Measurements from ENCODE around the gene SINHCAF.
"Not testable (repeated sequence)": the region's sequence is repeated elsewhere in the genome, so short reads cannot be mapped to it uniquely, and the experiment has no call there.

DNA sequence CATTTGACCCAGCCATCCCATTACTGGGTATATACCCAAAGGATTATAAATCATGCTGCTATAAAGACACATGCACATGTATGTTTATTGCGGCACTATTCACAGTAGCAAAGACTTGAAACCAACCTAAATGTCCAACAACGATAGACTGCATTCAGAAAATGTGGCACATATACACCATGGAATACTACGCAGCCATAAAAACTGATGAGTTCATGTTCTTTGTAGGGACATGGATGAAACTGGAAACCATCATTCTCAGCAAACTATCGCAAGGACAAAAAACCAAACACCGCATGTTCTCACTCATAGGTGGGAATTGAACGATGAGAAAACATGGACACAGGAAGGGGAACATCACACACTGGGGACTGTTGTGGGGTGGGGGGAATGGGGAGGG, 52.2 kb downstream of the SINHCAF start:
- TF ChIP-seq, protein P1, sequence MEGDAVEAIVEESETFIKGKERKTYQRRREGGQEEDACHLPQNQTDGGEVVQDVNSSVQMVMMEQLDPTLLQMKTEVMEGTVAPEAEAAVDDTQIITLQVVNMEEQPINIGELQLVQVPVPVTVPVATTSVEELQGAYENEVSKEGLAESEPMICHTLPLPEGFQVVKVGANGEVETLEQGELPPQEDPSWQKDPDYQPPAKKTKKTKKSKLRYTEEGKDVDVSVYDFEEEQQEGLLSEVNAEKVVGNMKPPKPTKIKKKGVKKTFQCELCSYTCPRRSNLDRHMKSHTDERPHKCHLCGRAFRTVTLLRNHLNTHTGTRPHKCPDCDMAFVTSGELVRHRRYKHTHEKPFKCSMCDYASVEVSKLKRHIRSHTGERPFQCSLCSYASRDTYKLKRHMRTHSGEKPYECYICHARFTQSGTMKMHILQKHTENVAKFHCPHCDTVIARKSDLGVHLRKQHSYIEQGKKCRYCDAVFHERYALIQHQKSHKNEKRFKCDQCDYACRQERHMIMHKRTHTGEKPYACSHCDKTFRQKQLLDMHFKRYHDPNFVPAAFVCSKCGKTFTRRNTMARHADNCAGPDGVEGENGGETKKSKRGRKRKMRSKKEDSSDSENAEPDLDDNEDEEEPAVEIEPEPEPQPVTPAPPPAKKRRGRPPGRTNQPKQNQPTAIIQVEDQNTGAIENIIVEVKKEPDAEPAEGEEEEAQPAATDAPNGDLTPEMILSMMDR (IDR thresholded peaks at IDR 0.05; ENCODE audit: poor library complexity, severe bottlenecking) = not testable (repeated sequence)
- TF ChIP-seq POLR2AphosphoS5 (IDR thresholded peaks at IDR 0.05); RAD21 (conservative IDR thresholded peaks at IDR 0.05); SMC3 (conservative IDR thresholded peaks at IDR 0.05; ENCODE audit: poor library complexity); TAF1 (IDR thresholded peaks at IDR 0.05; ENCODE audit: low read depth); MXI1 (conservative IDR thresholded peaks at IDR 0.05; ENCODE audit: poor library complexity, severe bottlenecking); EP300 (conservative IDR thresholded peaks at IDR 0.05; ENCODE audit: poor library complexity, severe bottlenecking); EZH2 (IDR thresholded peaks at IDR 0.05; ENCODE audit: borderline replicate concordance, insufficient read depth, low read length, poor library complexity, severe bottlenecking): not testable (repeated sequence)
- TF ChIP-seq, protein P2, sequence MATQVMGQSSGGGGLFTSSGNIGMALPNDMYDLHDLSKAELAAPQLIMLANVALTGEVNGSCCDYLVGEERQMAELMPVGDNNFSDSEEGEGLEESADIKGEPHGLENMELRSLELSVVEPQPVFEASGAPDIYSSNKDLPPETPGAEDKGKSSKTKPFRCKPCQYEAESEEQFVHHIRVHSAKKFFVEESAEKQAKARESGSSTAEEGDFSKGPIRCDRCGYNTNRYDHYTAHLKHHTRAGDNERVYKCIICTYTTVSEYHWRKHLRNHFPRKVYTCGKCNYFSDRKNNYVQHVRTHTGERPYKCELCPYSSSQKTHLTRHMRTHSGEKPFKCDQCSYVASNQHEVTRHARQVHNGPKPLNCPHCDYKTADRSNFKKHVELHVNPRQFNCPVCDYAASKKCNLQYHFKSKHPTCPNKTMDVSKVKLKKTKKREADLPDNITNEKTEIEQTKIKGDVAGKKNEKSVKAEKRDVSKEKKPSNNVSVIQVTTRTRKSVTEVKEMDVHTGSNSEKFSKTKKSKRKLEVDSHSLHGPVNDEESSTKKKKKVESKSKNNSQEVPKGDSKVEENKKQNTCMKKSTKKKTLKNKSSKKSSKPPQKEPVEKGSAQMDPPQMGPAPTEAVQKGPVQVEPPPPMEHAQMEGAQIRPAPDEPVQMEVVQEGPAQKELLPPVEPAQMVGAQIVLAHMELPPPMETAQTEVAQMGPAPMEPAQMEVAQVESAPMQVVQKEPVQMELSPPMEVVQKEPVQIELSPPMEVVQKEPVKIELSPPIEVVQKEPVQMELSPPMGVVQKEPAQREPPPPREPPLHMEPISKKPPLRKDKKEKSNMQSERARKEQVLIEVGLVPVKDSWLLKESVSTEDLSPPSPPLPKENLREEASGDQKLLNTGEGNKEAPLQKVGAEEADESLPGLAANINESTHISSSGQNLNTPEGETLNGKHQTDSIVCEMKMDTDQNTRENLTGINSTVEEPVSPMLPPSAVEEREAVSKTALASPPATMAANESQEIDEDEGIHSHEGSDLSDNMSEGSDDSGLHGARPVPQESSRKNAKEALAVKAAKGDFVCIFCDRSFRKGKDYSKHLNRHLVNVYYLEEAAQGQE (IDR thresholded peaks at IDR 0.05; ENCODE audit: borderline replicate concordance) = not testable (repeated sequence)

All from neural cell (in vitro differentiated cells).